Keratinocyte (primary cell): ENCODE data around the gene FHIT. TPM values are rescaled to one million over a fixed set of nuclear protein-coding genes. Genes with fewer than 3 reads are reported as not detected.

Experiments
- DNase-seq: peaks from one replicate; pipeline ENCODE4 v3.0.0-alpha.2; 2011; ENCODE audit warnings: low read depth, missing footprints, low spot score
- FAIRE-seq: peaks from 2 replicates; lab custom pipeline; 2011; peaks lifted over from hg19 to GRCh38; lab: Jason Lieb, UNC
- H2AFZ ChIP-seq: 2 replicates; pipeline ENCODE4 v1.6.0; 2012; ENCODE audit warnings: low read length, control low read depth, inconsistent platforms; ENCODE audit not compliant: control insufficient read depth
- H3K27ac ChIP-seq: 2 replicates; pipeline ENCODE4 v1.5.1; 2011; ENCODE audit warnings: low read length; ENCODE audit not compliant: control insufficient read depth, insufficient read depth
- H3K27me3 ChIP-seq: 3 replicates; pipeline ENCODE4 v1.6.0; 2011; ENCODE audit warnings: low read length; ENCODE audit not compliant: control insufficient read depth, insufficient read depth; ENCODE audit errors: extremely low read depth
- H3K36me3 ChIP-seq, 2 experiments: 2 replicates in 1 of 2; 3 replicates in 1 of 2; pipeline ENCODE4 v1.5.1; 2011; ENCODE audit warnings: low read length in 2 of 2, mild to moderate bottlenecking in 1 of 2; ENCODE audit not compliant: control insufficient read depth in 2 of 2, insufficient read depth in 2 of 2; ENCODE audit errors: extremely low read depth in 1 of 2
- H3K4me1 ChIP-seq: 3 replicates; pipeline ENCODE4 v1.5.1; 2011; ENCODE audit warnings: low read length; ENCODE audit not compliant: control insufficient read depth, insufficient read depth; ENCODE audit errors: extremely low read depth
- H3K4me2 ChIP-seq: 3 replicates; pipeline ENCODE4 v1.6.0; 2011; ENCODE audit warnings: low read depth, low read length; ENCODE audit not compliant: control insufficient read depth, insufficient read depth; ENCODE audit errors: extremely low read depth
- H3K4me3 ChIP-seq, 3 experiments: fragments of 200-600 bp in 1 of 3; sonication (generic) in 1 of 3; 2 replicates in 2 of 3; 3 replicates in 1 of 3; pipeline ENCODE4 v1.5.1; 2011 to 2016; ENCODE audit warnings: low read length in 3 of 3, mild to moderate bottlenecking in 3 of 3, control low read depth in 2 of 3, inconsistent platforms in 1 of 3, low read depth in 1 of 3, mixed read lengths in 1 of 3, mixed run types in 1 of 3, moderate library complexity in 1 of 3; ENCODE audit not compliant: control insufficient read depth in 2 of 3, insufficient read depth in 2 of 3; ENCODE audit errors: extremely low read depth in 1 of 3
- H3K79me2 ChIP-seq: 2 replicates; pipeline ENCODE4 v1.6.0; 2012; ENCODE audit warnings: low read length; ENCODE audit not compliant: control insufficient read depth, insufficient read depth
- H3K9ac ChIP-seq: 3 replicates; pipeline ENCODE4 v1.6.0; 2011; ENCODE audit warnings: low read length; ENCODE audit not compliant: control insufficient read depth, insufficient read depth; ENCODE audit errors: extremely low read depth
- H3K9me1 ChIP-seq: 3 replicates; pipeline ENCODE4 v1.6.0; 2011; ENCODE audit warnings: low read length; ENCODE audit not compliant: control insufficient read depth, insufficient read depth; ENCODE audit errors: extremely low read depth
- H3K9me3 ChIP-seq: 2 replicates; pipeline ENCODE4 v1.5.1; 2012; ENCODE audit warnings: low read depth, low read length; ENCODE audit not compliant: control insufficient read depth
- H4K20me1 ChIP-seq: 3 replicates; pipeline ENCODE4 v1.6.0; 2011; ENCODE audit warnings: low read length; ENCODE audit not compliant: control insufficient read depth, insufficient read depth; ENCODE audit errors: extremely low read depth
- EZH2 ChIP-seq: IDR thresholded peaks from one replicate; pipeline ENCODE4 v1.6.1; 2012; ENCODE audit warnings: inconsistent platforms, mild to moderate bottlenecking, low read length, moderate library complexity
- dilution Hi-C: fragments of 300-500 bp; cut with MboI; formaldehyde crosslinking; loops from one replicate; pipeline ENCODE4 v1.7.0; 2020; ENCODE audit warnings: low sequenced_read_pairs; ENCODE audit not compliant: extremely low pct_ligation_motif_present
- polyA plus RNA-seq, 5 experiments: library from polyadenylated mRNA; depleted of rRNA in 3 of 5; stranded (reverse) in 3 of 5; stranded (forward) in 1 of 5; unstranded in 1 of 5; fragments of >200 nt; gene quantifications; 1 replicate in 1 of 5; 2 replicates in 3 of 5; 3 replicates in 1 of 5; pipeline versions ENCODE4 v1.2.1 to v1.2.3, GENCODE V29; 2011 to 2012; ENCODE audit warnings: missing spikeins in 2 of 5, low read depth in 1 of 5, low replicate concordance in 1 of 5
- TF ChIP-seq, protein P1 (sequence below), 3 experiments: IDR thresholded peaks in 1 of 3; conservative IDR thresholded peaks in 1 of 3; optimal IDR thresholded peaks in 1 of 3; 2 replicates in 2 of 3; 3 replicates in 1 of 3; pipeline versions ENCODE3 to v1.5.1; 2011; ENCODE audit warnings: low read length in 3 of 3, mild to moderate bottlenecking in 3 of 3, moderate library complexity in 2 of 3, control low read depth in 1 of 3, inconsistent platforms in 1 of 3; ENCODE audit not compliant: insufficient read depth in 2 of 3; ENCODE audit errors: extremely low read depth in 1 of 3

The FHIT gene
- polyA plus RNA-seq, 1 donor (not counting 4 experiments of a cell fraction or from before 2014, with no cell fraction given): 2.2 TPM

DNA sequence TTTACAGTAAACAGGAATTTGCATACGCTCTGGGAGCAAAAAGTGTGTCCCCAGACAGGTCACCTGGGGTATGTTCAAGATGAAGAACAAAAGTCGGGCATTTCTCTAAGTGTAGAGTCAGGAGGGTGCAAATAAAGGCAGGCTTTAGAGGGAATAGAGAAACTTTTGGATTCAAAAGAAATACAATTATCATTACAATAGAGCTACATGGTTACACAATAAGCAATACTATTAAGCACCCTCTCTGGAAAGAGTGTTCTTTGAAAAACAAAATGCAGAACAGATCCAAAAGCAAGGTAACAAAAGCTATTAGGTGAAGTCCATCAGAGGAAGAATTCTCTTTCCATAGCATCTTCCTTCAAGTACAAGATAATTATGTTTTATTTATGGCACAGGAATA is 679.7 kb downstream of the FHIT start:
- H4K20me1 ChIP-seq: no peaks in the 10 kb centered on the region
- no peak overlapping the region for H3K4me2 ChIP-seq
- H3K4me3 ChIP-seq: no peak overlapping the region
- no peak for DNase-seq
- dilution Hi-C loops: no loop called here
- TF ChIP-seq, protein P1, sequence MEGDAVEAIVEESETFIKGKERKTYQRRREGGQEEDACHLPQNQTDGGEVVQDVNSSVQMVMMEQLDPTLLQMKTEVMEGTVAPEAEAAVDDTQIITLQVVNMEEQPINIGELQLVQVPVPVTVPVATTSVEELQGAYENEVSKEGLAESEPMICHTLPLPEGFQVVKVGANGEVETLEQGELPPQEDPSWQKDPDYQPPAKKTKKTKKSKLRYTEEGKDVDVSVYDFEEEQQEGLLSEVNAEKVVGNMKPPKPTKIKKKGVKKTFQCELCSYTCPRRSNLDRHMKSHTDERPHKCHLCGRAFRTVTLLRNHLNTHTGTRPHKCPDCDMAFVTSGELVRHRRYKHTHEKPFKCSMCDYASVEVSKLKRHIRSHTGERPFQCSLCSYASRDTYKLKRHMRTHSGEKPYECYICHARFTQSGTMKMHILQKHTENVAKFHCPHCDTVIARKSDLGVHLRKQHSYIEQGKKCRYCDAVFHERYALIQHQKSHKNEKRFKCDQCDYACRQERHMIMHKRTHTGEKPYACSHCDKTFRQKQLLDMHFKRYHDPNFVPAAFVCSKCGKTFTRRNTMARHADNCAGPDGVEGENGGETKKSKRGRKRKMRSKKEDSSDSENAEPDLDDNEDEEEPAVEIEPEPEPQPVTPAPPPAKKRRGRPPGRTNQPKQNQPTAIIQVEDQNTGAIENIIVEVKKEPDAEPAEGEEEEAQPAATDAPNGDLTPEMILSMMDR (optimal IDR thresholded peaks at IDR 0.05 in 1 of 3, IDR thresholded peaks at IDR 0.05 in 1 of 3, conservative IDR thresholded peaks at IDR 0.05 in 1 of 3; ENCODE audit: extremely low read depth in 1 of 3, insufficient read depth in 2 of 3, low read length in 3 of 3): no peak
- TF ChIP-seq EZH2: no peak
- H3K36me3 ChIP-seq: no peaks in the 10 kb centered on the region
- no peak overlapping the region for H2AFZ ChIP-seq
- no peaks in the 10 kb centered on the region for H3K27me3 ChIP-seq
- no peak for FAIRE-seq
- peaks cover 11% of the 10 kb centered on the region for H3K4me1 ChIP-seq
- no peak overlapping the region for H3K27ac ChIP-seq
- H3K9ac ChIP-seq: no peak overlapping the region
- H3K9me1 ChIP-seq: no peaks in the 10 kb centered on the region
- H3K9me3 ChIP-seq: no peaks in the 10 kb centered on the region
- no peaks in the 10 kb centered on the region for H3K79me2 ChIP-seq

DNA sequence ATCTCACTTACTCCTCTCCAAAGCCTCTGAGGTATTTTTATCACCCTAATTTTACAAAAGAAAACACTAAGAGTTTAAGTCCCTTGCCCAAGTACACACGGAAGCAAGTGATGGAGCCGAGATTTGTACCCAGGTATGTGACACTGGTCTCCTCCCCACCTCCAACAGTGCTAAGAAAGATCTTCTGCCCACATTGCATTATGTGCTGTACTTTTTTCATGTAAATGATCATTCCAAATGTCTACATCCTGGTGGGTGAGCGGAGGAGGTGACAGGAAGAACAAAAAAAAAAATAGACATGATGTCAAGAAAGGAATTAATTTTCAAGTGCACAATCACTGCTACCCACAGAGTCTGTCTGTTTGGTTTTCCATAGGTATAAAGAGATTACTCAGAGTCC is 694.1 kb downstream of the FHIT start:
- H3K27me3 ChIP-seq: no peaks in the 10 kb centered on the region
- no peaks in the 10 kb centered on the region for H4K20me1 ChIP-seq
- no peaks in the 10 kb centered on the region for H3K9me3 ChIP-seq
- no peak overlapping the region for H2AFZ ChIP-seq
- H3K4me1 ChIP-seq: peaks cover 13% of the 10 kb centered on the region
- dilution Hi-C loops: no loop called here
- no peak overlapping the region for H3K27ac ChIP-seq
- H3K9ac ChIP-seq: no peak overlapping the region
- TF ChIP-seq EZH2: no peak
- TF ChIP-seq, protein P1 (optimal IDR thresholded peaks at IDR 0.05 in 1 of 3, IDR thresholded peaks at IDR 0.05 in 1 of 3, conservative IDR thresholded peaks at IDR 0.05 in 1 of 3; ENCODE audit: extremely low read depth in 1 of 3, insufficient read depth in 2 of 3, low read length in 3 of 3): no peak
- DNase-seq (no peak), FAIRE-seq (no peak)
- no peaks in the 10 kb centered on the region for H3K9me1 ChIP-seq
- H3K4me3 ChIP-seq: no peak overlapping the region
- no peaks in the 10 kb centered on the region for H3K79me2 ChIP-seq
- no peak overlapping the region for H3K4me2 ChIP-seq
- no peaks in the 10 kb centered on the region for H3K36me3 ChIP-seq
